PC-3 (cell line): ENCODE results near the gene SERPINB12.

Experiments used
- CTCF ChIP-seq: fragments of 300-600 bp; sonication (generic); conservative IDR thresholded peaks from 2 replicates; pipeline ENCODE4 v1.5.1; 2017; ENCODE audit warnings: antibody characterized with exemption, low read depth, mild to moderate bottlenecking, low read length
- EZH2 ChIP-seq: fragments of 300-600 bp; sonication (generic); IDR thresholded peaks from one replicate; pipeline ENCODE4 v1.6.1; 2017; ENCODE audit warnings: antibody characterized with exemption, mild to moderate bottlenecking, low read length; ENCODE audit not compliant: unreplicated experiment

- TF ChIP-seq CTCF (no peak), EZH2 (no peak)
These were observed 22.0 kb upstream of the SERPINB12 start for GRCh38 chr18:63520053-63520685.
